Activated CD4-positive, alpha-beta T cell treated with anti-CD3 and anti-CD28 coated beads, Interleukin-10, Interleukin-2, amounts not matched to agents 100 ng/mL and 50 ng/mL, durations not matched to agents 16 hours and 8 hours (primary cell): ENCODE results near the gene XCL1.

Experiments used
- DNase-seq: peaks from one replicate; pipeline ENCODE4 v3.0.0-alpha.2; 2020

The XCL1 gene

DNA sequence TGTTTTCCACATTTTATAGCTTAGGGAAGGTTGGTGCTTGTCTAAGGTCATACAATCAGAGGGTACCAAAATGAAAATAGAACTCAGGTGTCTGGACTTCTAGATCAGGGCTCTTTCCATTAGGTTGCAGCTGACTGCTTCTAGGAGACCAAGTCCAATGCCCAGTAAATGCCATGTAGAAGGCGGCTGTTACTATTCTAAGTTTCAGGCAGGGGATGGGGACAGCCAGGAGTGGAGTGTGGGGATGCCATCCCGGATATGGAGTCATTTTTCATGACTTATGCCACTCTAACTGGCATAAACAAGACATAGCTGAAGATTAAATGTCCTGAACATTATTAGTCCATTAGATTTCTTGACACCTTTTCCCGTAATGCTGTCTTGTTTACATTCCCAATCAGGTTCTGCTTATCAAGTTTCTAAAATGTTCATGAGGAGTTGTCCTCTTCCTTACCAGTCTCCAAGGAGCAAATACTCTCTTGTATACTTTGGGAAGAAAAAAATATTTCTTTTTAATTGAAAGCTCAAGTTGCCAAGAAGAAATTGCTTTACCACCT, 31.5 kb downstream of the XCL1 start:
- DNase-seq = no peak

- DNase-seq = no peak
Measured at GRCh38 chr1:168608796-168609715, 32.7 kb downstream of the XCL1 start.

DNA sequence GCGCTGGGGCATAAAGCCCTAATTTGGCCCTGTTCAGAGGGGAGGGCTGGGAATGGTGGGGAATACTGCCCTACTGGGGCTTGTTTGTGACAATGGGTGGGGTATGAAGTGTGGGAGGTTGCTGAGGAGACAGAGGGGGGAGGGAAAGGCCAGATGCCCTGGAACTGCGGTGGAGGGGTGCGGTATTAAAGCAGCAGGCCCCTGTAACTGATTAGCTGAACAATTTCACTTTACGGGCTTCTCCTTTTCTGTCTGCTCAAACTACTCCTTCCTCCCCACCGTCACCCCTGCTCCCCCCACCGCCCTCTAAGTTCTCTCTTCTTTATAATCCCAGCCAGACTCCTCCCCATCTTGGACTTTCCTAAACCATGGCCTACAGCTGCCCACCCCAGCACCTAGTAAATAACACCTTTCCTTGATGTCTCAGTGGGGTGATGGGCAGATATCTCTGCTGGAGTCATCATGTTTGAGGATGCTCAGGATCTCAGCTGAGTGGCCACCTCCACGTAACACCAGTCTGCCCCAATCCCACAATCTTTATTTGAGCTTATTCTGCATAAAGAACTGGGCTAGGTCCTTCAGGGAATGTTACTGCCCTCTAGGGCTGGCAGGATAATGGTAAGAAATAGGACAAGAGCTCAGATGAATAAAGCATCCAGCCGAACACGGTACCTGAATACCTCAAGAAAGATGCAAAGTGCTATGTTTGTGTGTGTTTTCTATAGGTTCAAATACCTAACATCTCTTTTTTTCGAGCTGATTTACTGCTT, 33.5 kb downstream of the XCL1 start:
- DNase-seq = no peak

- DNase-seq = no peak
Measured at GRCh38 chr1:168613038-168613451, 36.6 kb downstream of the XCL1 start.

DNA sequence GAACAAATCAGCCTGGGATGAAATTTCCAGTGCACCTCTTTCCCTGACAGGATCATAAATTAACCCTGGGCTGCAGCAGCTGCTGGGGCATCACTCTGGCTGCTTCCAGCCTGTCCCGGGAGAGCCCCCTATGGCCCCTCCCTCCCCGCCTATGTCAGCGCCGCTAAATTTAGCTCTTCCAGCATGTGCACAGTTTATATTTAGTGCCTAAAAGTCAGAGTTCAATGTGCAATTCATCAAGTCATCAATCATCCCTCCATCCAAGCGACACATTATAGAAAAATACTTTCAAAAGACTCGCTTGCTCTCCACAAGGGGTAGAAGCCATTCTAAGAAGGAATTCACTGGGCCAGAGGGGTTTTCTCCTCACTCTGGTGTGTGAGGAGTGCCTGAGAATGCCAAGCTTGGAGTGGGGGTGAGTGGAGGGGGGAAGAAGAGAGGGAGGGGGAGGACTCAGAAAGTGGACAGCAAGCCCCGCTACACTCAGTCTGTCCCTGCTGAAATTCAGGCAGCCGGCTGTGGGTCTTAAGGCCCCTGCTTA, 37.4 kb downstream of the XCL1 start:
- DNase-seq = no peak

DNA sequence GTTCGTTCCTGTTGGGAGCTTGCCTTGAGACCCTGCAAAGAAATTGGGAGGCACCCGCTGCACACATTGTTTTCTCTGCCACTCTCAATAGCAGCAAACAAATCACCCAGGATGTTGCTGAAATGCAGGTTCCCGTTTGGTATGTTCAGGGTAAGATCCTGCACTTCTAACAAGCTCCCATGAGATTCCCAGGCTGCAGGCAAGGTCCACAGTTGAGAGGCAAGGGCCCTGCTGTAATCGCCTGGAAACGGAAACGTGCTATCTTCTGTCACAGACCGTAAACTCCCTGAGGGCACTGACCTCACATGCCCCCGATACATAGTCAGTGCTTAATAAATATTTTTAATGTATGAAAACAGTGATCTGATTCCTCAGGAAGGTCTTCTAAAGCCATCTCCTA, 37.8 kb downstream of the XCL1 start:
- no peak for DNase-seq

GRCh38 chr1:168615965-168616364, 39.6 kb downstream of the XCL1 start:
- DNase-seq = no peak

DNA sequence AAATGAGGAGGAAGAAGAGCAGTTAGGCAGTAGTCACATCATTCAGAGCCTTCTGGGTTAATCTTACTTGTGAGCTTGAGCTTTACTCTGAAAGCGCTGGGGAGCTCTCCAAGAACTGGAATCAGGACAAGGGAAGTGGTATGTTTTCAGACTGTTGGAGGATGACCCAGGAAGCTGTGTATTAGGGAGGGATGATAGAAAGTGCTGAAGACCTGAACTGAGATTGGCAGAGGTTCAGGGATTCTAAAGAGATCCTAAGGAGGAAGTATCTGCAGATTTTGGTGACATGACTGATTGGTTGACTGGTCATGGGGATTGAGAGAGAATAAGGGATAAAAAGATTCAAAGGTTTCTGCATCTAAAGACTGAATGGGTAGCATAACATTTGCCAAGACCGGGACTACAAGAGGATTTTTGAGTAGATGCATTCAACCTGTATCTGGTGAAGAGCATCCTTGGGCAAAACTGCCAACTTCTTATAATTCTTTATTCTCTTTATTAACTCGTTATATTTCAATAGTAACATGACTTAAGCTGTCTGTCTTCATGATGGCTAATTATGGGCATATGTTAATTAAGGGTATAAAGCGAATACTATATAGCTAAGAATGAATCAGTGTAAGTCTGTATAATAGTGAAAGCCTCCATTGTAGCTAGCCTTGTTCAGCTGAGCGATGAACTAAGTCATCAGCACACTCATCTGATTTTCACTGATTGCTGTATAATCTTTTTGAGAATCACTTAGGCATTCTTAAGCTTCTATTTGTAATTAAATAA, 41.8 kb downstream of the XCL1 start:
- no peak for DNase-seq

DNA sequence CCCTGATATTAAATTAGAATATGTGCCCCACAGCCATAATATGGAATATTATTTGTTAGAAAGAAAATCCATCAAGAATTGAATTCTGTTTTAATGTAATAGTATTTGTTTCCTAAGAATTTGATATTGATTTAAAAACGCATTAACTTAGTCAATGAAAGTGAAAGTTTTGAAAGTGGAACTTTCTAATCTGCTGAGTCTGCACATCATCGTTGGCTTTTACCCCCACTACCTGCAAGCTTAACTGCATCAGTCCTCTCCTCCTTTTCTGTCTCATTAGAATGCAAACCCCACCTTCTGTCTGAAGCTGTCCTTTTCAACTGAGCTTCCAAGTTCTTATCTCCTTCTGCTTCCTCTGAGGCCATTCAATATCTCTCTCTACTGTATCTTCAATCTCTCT, 42.5 kb downstream of the XCL1 start:
- no peak for DNase-seq

GRCh38 chr1:168621356-168621755, 45.0 kb downstream of the XCL1 start:
- no peak for DNase-seq

- DNase-seq = no peak
Measured at GRCh38 chr1:168623003-168623828, 46.8 kb downstream of the XCL1 start.

DNA sequence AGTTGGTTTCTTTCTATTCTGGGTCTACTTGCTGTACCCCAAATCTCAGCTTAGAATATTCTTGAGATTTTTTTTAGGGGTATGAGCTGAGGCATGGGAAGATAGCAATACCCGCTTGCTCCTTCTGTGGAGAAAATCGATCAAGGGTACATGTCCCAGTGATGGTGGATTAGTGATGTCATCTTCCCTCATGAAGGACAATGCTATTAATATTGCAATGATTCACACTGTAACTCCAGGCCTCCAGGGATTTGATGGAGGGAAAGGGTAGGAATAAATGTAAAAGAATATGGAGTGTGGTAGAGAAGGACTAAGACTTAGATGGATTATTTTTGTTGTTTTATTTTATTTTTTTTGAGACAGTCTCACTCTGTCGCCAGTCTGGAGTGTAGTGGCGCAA, 47.4 kb downstream of the XCL1 start:
- DNase-seq = no peak

DNA sequence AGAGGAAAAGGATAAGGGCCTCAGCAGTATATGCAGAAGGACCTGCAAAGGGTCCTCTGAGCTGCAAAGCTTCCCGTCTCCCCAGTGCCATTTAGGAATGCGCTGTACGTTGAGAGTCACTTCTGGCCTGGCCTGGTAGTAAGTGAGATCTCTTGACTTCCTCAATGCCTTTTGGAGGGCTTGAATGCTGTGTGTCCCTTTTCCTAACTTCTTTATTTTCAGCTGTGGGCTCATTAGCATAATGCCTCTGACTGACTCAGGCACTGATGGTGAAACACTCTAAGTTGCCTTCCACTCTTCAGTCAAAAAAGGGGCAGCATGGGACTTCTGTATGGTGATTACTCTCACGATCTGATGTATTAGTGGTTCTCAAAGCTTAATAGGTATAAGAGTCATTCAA, 49.9 kb downstream of the XCL1 start:
- no peak for DNase-seq

DNA sequence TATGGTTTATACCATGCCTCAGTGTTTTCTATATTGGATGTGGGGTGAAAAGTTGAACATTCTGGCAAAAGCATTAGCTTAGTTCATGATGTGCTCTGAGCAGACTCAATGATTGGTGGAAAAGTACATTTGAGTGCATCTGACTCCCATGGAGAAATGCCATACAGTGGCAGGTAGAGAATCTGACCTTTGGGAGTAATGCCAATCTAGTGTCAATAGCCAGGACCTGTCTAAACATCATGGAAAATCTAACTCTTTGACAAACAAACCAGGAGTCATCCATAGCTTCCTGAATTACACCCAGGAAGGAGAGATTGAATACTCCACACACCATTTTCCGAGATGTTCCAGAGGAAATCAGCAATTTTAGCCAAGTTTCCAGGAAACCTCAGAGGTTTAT, 51.0 kb downstream of the XCL1 start:
- DNase-seq = no peak

DNA sequence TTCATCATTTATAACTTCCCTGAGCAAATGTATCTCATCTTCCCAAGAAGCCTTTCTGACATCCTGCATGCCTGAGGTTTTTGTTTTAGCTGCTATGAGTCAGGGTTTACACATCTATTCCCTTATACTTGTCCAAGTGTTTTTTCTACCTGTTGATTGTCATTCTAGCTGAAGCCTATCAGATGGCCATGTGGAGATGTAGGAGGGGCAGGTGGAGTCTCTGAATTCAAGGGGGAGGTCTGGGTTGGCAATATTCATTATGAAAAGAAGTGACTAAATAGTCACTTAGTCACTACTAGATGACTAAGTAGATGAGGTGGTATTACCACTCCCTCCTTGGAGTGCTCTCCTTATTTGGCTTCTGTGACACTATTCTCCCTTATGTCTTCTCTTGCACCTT, 52.4 kb downstream of the XCL1 start:
- DNase-seq = peak; percentile 39

- DNase-seq = no peak
Measured at GRCh38 chr1:168629466-168629865, 53.1 kb downstream of the XCL1 start.
